K562 (cell line): ENCODE data around the gene NR6A1. TPM values are rescaled to one million over a fixed set of nuclear protein-coding genes. Genes with fewer than 3 reads are reported as not detected.

Source experiments
- ATAC-seq: fragments of 200-7000 bp; cut with Tn5 transposase; 3 replicates; pipeline ENCODE4 v1.9.1; 2020; ENCODE audit warnings: moderate library complexity
- BruUV-seq: library from RNA; stranded (reverse); fragments of 400-500 nt; replicated peaks from 2 replicates; lab custom pipeline; 2021; lab: Mats Ljungman, UMichigan
- CTCF ChIA-PET: fragments of 300-600 bp; formaldehyde crosslinking; extraction: SDS; loops from one replicate; lab custom pipeline; 2021; ENCODE audit warnings: low intra/inter-chr PET ratio; lab: Yijun Ruan, JAX
- POLR2A ChIA-PET: fragments of 300-600, 350-650 bp; sonication (Branson Sonifier 250); formaldehyde crosslinking; extraction: SDS; loops from one replicate; lab custom pipeline; 2021; ENCODE audit warnings: antibody characterized with exemption, inconsistent platforms; lab: Yijun Ruan, JAX
- DNase-seq, 4 experiments: peaks; one replicate each; pipeline versions ENCODE4 v3.0.0 to v3.0.0-alpha.2; 2011 to 2018; ENCODE audit warnings: low spot score in 3 of 4, mixed read lengths in 3 of 4; ENCODE audit errors: extremely low read depth in 1 of 4
- FAIRE-seq: peaks from 2 replicates; lab custom pipeline; 2011; peaks lifted over from hg19 to GRCh38; lab: Jason Lieb, UNC
- H2AFZ ChIP-seq: 2 replicates; pipeline ENCODE4 v1.6.0; 2011; ENCODE audit warnings: low read depth, low read length, control low read depth, inconsistent platforms
- H3K27ac ChIP-seq: fragments of 200-600 bp; 3 replicates; pipeline ENCODE4 v1.8.0; 2011; ENCODE audit warnings: low read depth, mild to moderate bottlenecking, control low read depth, inconsistent platforms, low read length, moderate library complexity, mixed read lengths; ENCODE audit errors: extremely low read depth
- H3K27me3 ChIP-seq, 2 experiments: fragments of 300-600 bp in 1 of 2; 2 replicates in 1 of 2; 3 replicates in 1 of 2; pipeline versions ENCODE4 v1.6.0 to v1.8.0; 2011; ENCODE audit warnings: inconsistent platforms in 2 of 2, low read length in 2 of 2, mild to moderate bottlenecking in 1 of 2, mixed read lengths in 1 of 2, moderate library complexity in 1 of 2; ENCODE audit not compliant: control insufficient read depth in 2 of 2, insufficient read depth in 2 of 2
- H3K36me3 ChIP-seq: fragments of 300-600 bp; 3 replicates; pipeline ENCODE4 v1.8.0; 2011; ENCODE audit warnings: mild to moderate bottlenecking, low read length, inconsistent platforms; ENCODE audit not compliant: control insufficient read depth, insufficient read depth
- H3K4me1 ChIP-seq, 2 experiments: fragments of 200-600 bp in 1 of 2; replicated peaks in 1 of 2; 2 replicates in 1 of 2; 3 replicates in 1 of 2; pipeline versions ENCODE4 v1.5.1 to v1.8.0; 2011; ENCODE audit warnings: inconsistent platforms in 2 of 2, low read length in 2 of 2, mild to moderate bottlenecking in 1 of 2, mixed read lengths in 1 of 2, moderate library complexity in 1 of 2; ENCODE audit not compliant: control insufficient read depth in 2 of 2, insufficient read depth in 2 of 2
- H3K4me2 ChIP-seq: 2 replicates; pipeline ENCODE4 v1.6.1; 2011; ENCODE audit warnings: low read length, control low read depth, inconsistent platforms, mixed read lengths; ENCODE audit not compliant: insufficient read depth
- H3K4me3 ChIP-seq: fragments of 200-600 bp; sonication (generic), shearing (Covaris generic); 2 replicates; pipeline ENCODE4 v1.5.1; 2016; ENCODE audit warnings: control low read depth, inconsistent platforms
- H3K79me2 ChIP-seq: fragments of 200-600 bp; 3 replicates; pipeline ENCODE4 v1.8.0; 2011; ENCODE audit warnings: low read length, inconsistent platforms; ENCODE audit not compliant: control insufficient read depth, insufficient read depth
- H3K9ac ChIP-seq, 2 experiments: 2 replicates each; pipeline versions ENCODE4 v1.6.0 to v1.6.1; 2011; ENCODE audit warnings: low read depth in 2 of 2, low read length in 2 of 2, control low read depth in 1 of 2, inconsistent platforms in 1 of 2, mild to moderate bottlenecking in 1 of 2, mixed read lengths in 1 of 2; ENCODE audit not compliant: insufficient read depth in 1 of 2
- H3K9me1 ChIP-seq: one replicate; pipeline ENCODE4 v1.6.0; 2011; ENCODE audit warnings: inconsistent platforms, mild to moderate bottlenecking, low read length, moderate library complexity; ENCODE audit not compliant: control insufficient read depth, insufficient read depth
- H3K9me3 ChIP-seq: replicated peaks from 2 replicates; pipeline ENCODE4 v1.5.1; 2011; ENCODE audit warnings: low read depth, low read length, inconsistent platforms; ENCODE audit not compliant: control insufficient read depth, insufficient read depth
- H4K20me1 ChIP-seq: replicated peaks from 2 replicates; pipeline ENCODE4 v1.6.1; 2011; ENCODE audit warnings: low read length, inconsistent platforms, mixed read lengths; ENCODE audit not compliant: control insufficient read depth, insufficient read depth
- ATF3 ChIP-seq, 2 experiments: fragments of 450-650 bp in 1 of 2; sonication (generic) in 1 of 2; formaldehyde crosslinking in 1 of 2; IDR thresholded peaks in 1 of 2; conservative IDR thresholded peaks in 1 of 2; 2 replicates each; pipeline versions ENCODE4 v1.6.1 to v1.8.1; 2016 to 2023; ENCODE audit warnings: mild to moderate bottlenecking in 2 of 2, moderate library complexity in 2 of 2, inconsistent platforms in 1 of 2, missing genetic modification reagents in 1 of 2
- ELF1 ChIP-seq: fragments of 200-800 bp; sonication (Bioruptor generic); IDR thresholded peaks from 2 replicates; pipeline ENCODE4 v1.6.1; 2016; ENCODE audit warnings: missing genetic modification characterization, missing compliant biosample characterization
- FOSL1 ChIP-seq: fragments of 200-800 bp; sonication (Bioruptor generic); conservative IDR thresholded peaks from 2 replicates; pipeline ENCODE4 v1.6.1; 2016; ENCODE audit warnings: missing genetic modification characterization, missing compliant biosample characterization
- JUND ChIP-seq, 2 experiments: IDR thresholded peaks; 2 replicates in 1 of 2; 3 replicates in 1 of 2; pipeline ENCODE4 v1.6.1; 2011; ENCODE audit warnings: borderline replicate concordance in 2 of 2, low read depth in 2 of 2, low read length in 2 of 2, improper control_type of control experiment in 1 of 2, missing biosample characterization in 1 of 2, missing genetic modification characterization in 1 of 2, missing genetic modification reagents in 1 of 2
- RBBP5 ChIP-seq: fragments of 200-600 bp; sonication (generic); IDR thresholded peaks from 2 replicates; pipeline ENCODE4 v1.6.1; 2012; ENCODE audit warnings: borderline replicate concordance, mild to moderate bottlenecking, low read length, control low read depth, inconsistent platforms; ENCODE audit not compliant: insufficient read depth, poor library complexity, severe bottlenecking
- WGBS: fragments of 100-300 bp; shearing (Covaris generic); methylation state at CpG from one replicate; pipeline ENCODE4 v1.1.6; 2016; ENCODE audit warnings: low coverage, mixed read lengths; ENCODE audit not compliant: insufficient coverage; ENCODE audit errors: missing lambda C conversion rate; 5-methylcytosine and 5-hydroxymethylcytosine counted together
- in situ Hi-C: fragments of 300-500 bp; cut with MboI; formaldehyde crosslinking; loops from 4 replicates; pipeline ENCODE4 v1.15.0; 2018; ENCODE audit warnings: inconsistent platforms, mixed read lengths
- intact Hi-C: fragments of 100-400 bp; cut with micrococcal nuclease; formaldehyde crosslinking; loops from 2 replicates; pipeline ENCODE4 v1.14.2; 2022
- polyA plus RNA-seq, 8 experiments: library from polyadenylated mRNA; depleted of rRNA in 4 of 8; stranded (reverse) in 5 of 8; unstranded in 3 of 8; fragments of >200 nt; fragmentation: Nextera tagmentation in 2 of 8; fragmentation: Illumina TruSeq in 1 of 8; extraction: Ambion mirVana in 2 of 8; extraction: Trizol in 1 of 8; gene quantifications; 2 replicates each; pipeline versions ENCODE4 v1.2.1 to v1.2.3, GENCODE V29; 2011 to 2014; ENCODE audit warnings: inconsistent platforms in 1 of 8, missing spikeins in 1 of 8
- total RNA-seq, 7 experiments: library from RNA; depleted of rRNA in 6 of 7; stranded (reverse); fragments of >200 nt in 6 of 7; fragmentation: Illumina TruSeq in 2 of 7; extraction: Trizol in 2 of 7; gene quantifications; 2 replicates each; pipeline versions ENCODE4 v1.2.1 to v1.2.3, GENCODE V29; 2011 to 2021; ENCODE audit warnings: low replicate concordance in 1 of 7

The NR6A1 gene
- total and polyA plus RNA-seq, 9 of the 15 experiments (the other 6 are each of a cell fraction or from before 2014, with no cell fraction given) = 9.7 to 55.4 (median 28.3) TPM

GRCh38 chr9:124695280-124695890 is 75.7 kb downstream of the NR6A1 start:
- ATAC-seq (no peak), DNase-seq (no peak), FAIRE-seq (no peak)
- Histone ChIP-seq H3K4me1 (peaks cover 7 to 14% of the 10 kb centered on the region in 2 experiments; a peak in 4 of 5 replicates), H3K9ac (no peak overlapping the region), H3K79me2 (peaks cover 10% of the 10 kb centered on the region; the same call in 2 of the 3 replicates), H3K9me1 (no peaks in the 10 kb centered on the region), H3K9me3 (no peaks in the 10 kb centered on the region), H3K4me3 (no peak overlapping the region), H3K27ac (no peak overlapping the region), H2AFZ (no peak overlapping the region), H3K36me3 (no peaks in the 10 kb centered on the region; the same call in 2 of the 3 replicates), H4K20me1 (no peaks in the 10 kb centered on the region; the same call in 1 of the 2 replicates), H3K27me3 (no peaks in the 10 kb centered on the region), H3K4me2 (no peak overlapping the region)
- in situ Hi-C loops (no loop called here), intact Hi-C loops (no loop called here)
- POLR2A ChIA-PET = no interaction called here
- BruUV-seq = no TSS peak
- 42% methylated on average over 16 of the region's 16 CpGs for WGBS
- TF ChIP-seq ATF3 (IDR thresholded peaks at IDR 0.05) (peak; percentile 40), ATF3 (CRISPR knock-in tag; conservative IDR thresholded peaks at IDR 0.05) (no peak), RBBP5 (peak; percentile 29), FOSL1 (tag) (0 out of 2 replicates have a peak, but pooled peaks have one; percentile 26), JUND (IDR thresholded peaks at IDR 0.05; ENCODE audit: borderline replicate concordance, low read depth, low read length) (peak; percentile 46; the same call in 1 of the 2 replicates), JUND (tag; IDR thresholded peaks at IDR 0.05; ENCODE audit: borderline replicate concordance, low read depth, low read length) (no peak), ELF1 (no peak)
- CTCF ChIA-PET = no interaction called here
